Kidney (tissue), 14 donors: Measurements from ENCODE around the gene CASP14. TPM values are rescaled to one million over a fixed set of nuclear protein-coding genes. Genes with fewer than 3 reads are reported as not detected.

Experiments used
- DNase-seq, 5 donors: peaks; one replicate each; pipeline ENCODE4 v3.0.0-alpha.2; 2013 to 2020
- FAIRE-seq: peaks from 2 replicates; lab custom pipeline; 2012; peaks lifted over from hg19 to GRCh38; lab: Jason Lieb, UNC
- H3K27ac ChIP-seq, 2 donors: one replicate each; pipeline ENCODE4 v1.7.0; 2013; ENCODE audit warnings: low read depth in 2 of 2, low read length in 2 of 2, inconsistent platforms in 1 of 2
- H3K27me3 ChIP-seq: one replicate; pipeline ENCODE4 v1.7.1; 2013; ENCODE audit warnings: low read length, inconsistent platforms; ENCODE audit not compliant: control insufficient read depth, insufficient read depth
- H3K36me3 ChIP-seq, 3 donors: one replicate each; pipeline versions ENCODE4 v1.7.0 to v1.7.1; 2013; ENCODE audit warnings: low read length in 3 of 3, control low read depth in 1 of 3, inconsistent platforms in 1 of 3; ENCODE audit not compliant: insufficient read depth in 3 of 3, control insufficient read depth in 2 of 3
- H3K4me1 ChIP-seq, 3 donors: one replicate each; pipeline versions ENCODE4 v1.7.0 to v1.7.1; 2013; ENCODE audit warnings: low read length in 3 of 3, inconsistent platforms in 1 of 3, low read depth in 1 of 3; ENCODE audit not compliant: control insufficient read depth in 2 of 3, insufficient read depth in 2 of 3
- H3K4me3 ChIP-seq, 3 donors: one replicate each; pipeline versions ENCODE4 v1.7.0 to v1.8.1; 2013; ENCODE audit warnings: low read length in 3 of 3, control low read depth in 1 of 3, inconsistent platforms in 1 of 3
- H3K9ac ChIP-seq, 3 donors: one replicate each; pipeline versions ENCODE4 v1.7.0 to v1.7.1; 2013; ENCODE audit warnings: low read length in 3 of 3, control low read depth in 1 of 3, inconsistent platforms in 1 of 3
- H3K9me3 ChIP-seq, 3 donors: one replicate each; pipeline versions ENCODE4 v1.7.0 to v1.7.1; 2013; ENCODE audit warnings: low read length in 3 of 3, control low read depth in 1 of 3, inconsistent platforms in 1 of 3; ENCODE audit not compliant: control insufficient read depth in 2 of 3, insufficient read depth in 1 of 3
- CTCF ChIP-seq: IDR thresholded peaks from 3 replicates; pipeline ENCODE4 v1.5.1; 2012; ENCODE audit warnings: mild to moderate bottlenecking, moderate library complexity, borderline replicate concordance; ENCODE audit not compliant: insufficient read depth; ENCODE audit errors: extremely low read depth
- intact Hi-C: fragments of 100-400 bp; cut with DNase I; formaldehyde crosslinking; loops from one replicate; pipeline ENCODE4 v1.11.1; 2022
- polyA plus RNA-seq: library from polyadenylated mRNA; stranded (reverse); fragments of 350-450 nt; fragmentation: Illumina TruSeq; extraction: RNeasy Lipid Tissue Mini Kit (QIAGEN cat#74804); gene quantifications from one replicate; pipeline ENCODE4 v1.2.3, GENCODE V29; 2014; ENCODE audit warnings: low read depth, low replicate concordance; ENCODE audit not compliant: insufficient read depth
- total RNA-seq: library from RNA; stranded (reverse); fragmentation: NEBNext Ultra II Directional; extraction: Animal tissue kit (Norgen Biotek cat#: 25700); gene quantifications from one replicate; pipeline ENCODE4 v1.2.1, GENCODE V29; 2021
- donor health status: control.
- donor health status: control.
- donor health status: control.
- donor health status: control.
- donor health status: control.
- donor health status: DM: yes; HTN: yes; CAD: no.
- donor health status: Normal renal cell carcinoma (clear cell type).

CASP14 gene
- total and polyA plus RNA-seq, 2 donors from 2014 or later, result 0.16 TPM; not detected in 1

- no peaks in the 10 kb centered on the region for H3K27me3 ChIP-seq
- no peak for TF ChIP-seq CTCF
- H3K9ac ChIP-seq, result no peak overlapping the region
- H3K27ac ChIP-seq, result no peak overlapping the region
- FAIRE-seq (no peak), DNase-seq (no peak)
- no peaks in the 10 kb centered on the region for H3K9me3 ChIP-seq
- H3K4me3 ChIP-seq, result no peak overlapping the region
- H3K4me1 ChIP-seq, result no peaks in the 10 kb centered on the region
- intact Hi-C loops, result no loop called here
- no peaks in the 10 kb centered on the region for H3K36me3 ChIP-seq
Observed at GRCh38 chr19:15022752-15023151, 26.5 kb upstream of the CASP14 start.

GRCh38 chr19:15025217-15025616 lies 24.1 kb upstream of the CASP14 start:
- no peak for DNase-seq
- H3K27me3 ChIP-seq, result no peaks in the 10 kb centered on the region

GRCh38 chr19:15028490-15028889 lies 20.8 kb upstream of the CASP14 start:
- DNase-seq (no peak), FAIRE-seq (no peak)
- Histone ChIP-seq H3K36me3 (no peaks in the 10 kb centered on the region), H3K9ac (no peak overlapping the region), H3K4me3 (no peak overlapping the region), H3K27me3 (no peaks in the 10 kb centered on the region), H3K9me3 (peaks cover 0 to 4% (median 0%) of the 10 kb centered on the region in 3 donors), H3K4me1 (no peaks in the 10 kb centered on the region), H3K27ac (no peak overlapping the region)
- intact Hi-C loops, result no loop called here
- TF ChIP-seq CTCF, result no peak

More at GRCh38 chr19:15025217-15025616, 24.1 kb upstream of the CASP14 start:
- no peaks in the 10 kb centered on the region for H3K9me3 ChIP-seq
- no peak for TF ChIP-seq CTCF
- no peak overlapping the region for H3K4me3 ChIP-seq
- H3K36me3 ChIP-seq, result no peaks in the 10 kb centered on the region
- FAIRE-seq, result no peak
- no peak overlapping the region for H3K27ac ChIP-seq
- intact Hi-C loops, result no loop called here
- no peak overlapping the region for H3K9ac ChIP-seq
- H3K4me1 ChIP-seq, result no peaks in the 10 kb centered on the region

GRCh38 chr19:15031675-15032074 lies 17.6 kb upstream of the CASP14 start:
- intact Hi-C loops, result no loop called here
- Histone ChIP-seq H3K4me3 (no peak overlapping the region), H3K9me3 (peaks cover 0 to 4% (median 0%) of the 10 kb centered on the region in 3 donors), H3K4me1 (no peaks in the 10 kb centered on the region), H3K36me3 (no peaks in the 10 kb centered on the region), H3K27me3 (no peaks in the 10 kb centered on the region), H3K27ac (no peak overlapping the region), H3K9ac (no peak overlapping the region)
- TF ChIP-seq CTCF, result no peak
- DNase-seq, result no peak
- no peak for FAIRE-seq
